GM06990 (cell line): ENCODE data around the gene KCNE4.

Experiments used
- DNase-seq: peaks from one replicate; pipeline ENCODE4 v3.0.0-alpha.2; 2011; ENCODE audit not compliant: insufficient read length; ENCODE audit errors: extremely low read depth
- H3K27me3 ChIP-seq: replicated peaks from 2 replicates; pipeline ENCODE4 v1.6.0; 2011; ENCODE audit warnings: low read length; ENCODE audit not compliant: control insufficient read depth, insufficient read depth
- H3K36me3 ChIP-seq: 2 replicates; pipeline ENCODE4 v1.5.1; 2011; ENCODE audit warnings: low read length; ENCODE audit not compliant: control insufficient read depth, insufficient read depth
- H3K4me3 ChIP-seq: replicated peaks from 2 replicates; pipeline ENCODE4 v1.5.1; 2011; ENCODE audit warnings: low read depth, mild to moderate bottlenecking, control low read depth, low read length
- CTCF ChIP-seq: IDR thresholded peaks from 2 replicates; pipeline ENCODE4 v1.5.1; 2011; ENCODE audit warnings: low read length, control low read depth, mild to moderate bottlenecking, inconsistent platforms; ENCODE audit not compliant: insufficient read depth, poor library complexity, severe bottlenecking

The KCNE4 gene

DNA sequence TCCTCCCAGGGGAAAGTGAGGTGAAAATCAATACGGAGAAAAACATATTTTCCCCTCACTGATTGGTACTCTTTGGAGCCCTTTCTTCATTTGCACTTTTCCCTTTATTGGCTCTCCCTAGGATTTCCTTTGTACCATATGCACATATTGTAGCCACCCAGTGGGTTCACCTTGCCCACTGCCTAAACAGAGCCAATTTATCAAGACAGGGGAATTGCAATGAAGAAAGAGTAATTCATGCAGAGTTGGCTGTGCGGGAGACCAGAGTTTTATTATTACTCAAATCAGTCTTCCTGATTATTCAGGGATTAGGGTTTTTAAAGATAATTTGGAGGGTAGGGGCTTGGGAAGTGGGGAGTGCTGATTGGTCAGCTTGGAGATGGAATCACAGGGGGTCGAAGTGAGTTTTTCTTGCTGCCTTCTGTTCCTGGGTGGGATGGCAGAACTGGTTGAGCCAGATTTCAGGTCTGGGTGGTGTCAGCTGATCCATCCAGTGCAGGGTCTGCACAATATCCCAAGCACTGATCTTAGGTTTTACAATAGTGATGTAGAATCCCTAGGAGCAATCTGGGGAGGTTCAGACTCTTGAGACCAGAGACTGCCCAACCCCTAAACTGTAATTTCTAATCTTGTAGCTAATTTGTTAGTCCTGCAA lies 15.1 kb upstream of the KCNE4 start:
- no peak for TF ChIP-seq CTCF
- no peaks in the 10 kb centered on the region for H3K36me3 ChIP-seq
- H3K4me3 ChIP-seq: no peak overlapping the region
- no peak for DNase-seq
- no peaks in the 10 kb centered on the region; the same call in 1 of the 2 replicates for H3K27me3 ChIP-seq

DNA sequence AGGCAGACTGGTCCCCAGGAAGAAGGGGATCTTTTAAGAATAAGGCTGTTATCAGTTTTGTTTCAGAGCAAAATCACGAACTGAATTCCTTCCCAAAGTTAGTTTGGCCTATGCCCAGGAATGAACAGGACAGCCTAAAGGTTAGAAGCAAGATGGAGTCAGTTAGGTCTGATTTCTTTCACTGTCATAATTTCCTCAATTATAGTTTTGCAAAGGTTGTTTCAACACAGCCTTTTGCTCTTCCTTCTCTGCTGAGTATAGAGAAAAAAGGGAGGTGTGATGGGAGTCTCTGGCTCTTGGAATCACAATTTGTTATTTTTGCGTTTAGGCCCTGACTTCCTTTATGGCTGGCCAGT lies 14.6 kb upstream of the KCNE4 start:
- no peak for TF ChIP-seq CTCF
- H3K27me3 ChIP-seq: no peaks in the 10 kb centered on the region; the same call in 1 of the 2 replicates
- no peaks in the 10 kb centered on the region for H3K36me3 ChIP-seq
- no peak overlapping the region for H3K4me3 ChIP-seq
- no peak for DNase-seq

GRCh38 chr2:223039618-223040017 lies 12.4 kb upstream of the KCNE4 start:
- no peak for TF ChIP-seq CTCF
- no peak for DNase-seq
- Histone ChIP-seq H3K36me3 (no peaks in the 10 kb centered on the region), H3K27me3 (no peaks in the 10 kb centered on the region; the same call in 1 of the 2 replicates), H3K4me3 (no peak overlapping the region)

- no peaks in the 10 kb centered on the region for H3K36me3 ChIP-seq
- DNase-seq: no peak
- H3K27me3 ChIP-seq: no peaks in the 10 kb centered on the region; the same call in 1 of the 2 replicates
- TF ChIP-seq CTCF: no peak
- no peak overlapping the region for H3K4me3 ChIP-seq
Observed at GRCh38 chr2:223040527-223040926, 11.5 kb upstream of the KCNE4 start.

- Histone ChIP-seq H3K36me3 (no peaks in the 10 kb centered on the region), H3K27me3 (no peaks in the 10 kb centered on the region), H3K4me3 (no peak overlapping the region)
- DNase-seq: no peak
- no peak for TF ChIP-seq CTCF
Observed at GRCh38 chr2:223041527-223042109, 10.4 kb upstream of the KCNE4 start.
